Brain microvascular endothelial cell (primary cell): Measurements from ENCODE around the gene ARHGAP32.

Experiments
- DNase-seq: peaks from one replicate; pipeline ENCODE4 v3.0.0-alpha.2; 2020
- H3K27ac ChIP-seq: fragments of 250-450 bp; sonication (Bioruptor Pico); 2 replicates; pipeline ENCODE4 v1.5.1; 2020; ENCODE audit warnings: mild to moderate bottlenecking, moderate library complexity
- H3K27me3 ChIP-seq: fragments of 250-450 bp; sonication (Bioruptor Pico); replicated peaks from 2 replicates; pipeline ENCODE4 v1.5.1; 2020; ENCODE audit warnings: mild to moderate bottlenecking
- H3K36me3 ChIP-seq: fragments of 250-450 bp; sonication (Bioruptor Pico); replicated peaks from 2 replicates; pipeline ENCODE4 v1.5.1; 2020; ENCODE audit warnings: mild to moderate bottlenecking
- H3K4me3 ChIP-seq: 2 replicates; pipeline ENCODE4 v1.5.1; 2011; ENCODE audit warnings: low read depth, mild to moderate bottlenecking, control low read depth, low read length, moderate library complexity
- in situ Hi-C: cut with HindIII; loops from 2 replicates; pipeline ENCODE4 v1.10.0; 2017; ENCODE audit warnings: low sequenced_read_pairs, low pct_ligation_motif_present
- TF ChIP-seq, protein P1 (sequence below): IDR thresholded peaks from 2 replicates; pipeline ENCODE4 v1.5.1; 2011; ENCODE audit warnings: low read depth, mild to moderate bottlenecking, moderate library complexity, low read length, control low read depth, inconsistent platforms; ENCODE audit errors: missing control alignments

Gene ARHGAP32

DNA sequence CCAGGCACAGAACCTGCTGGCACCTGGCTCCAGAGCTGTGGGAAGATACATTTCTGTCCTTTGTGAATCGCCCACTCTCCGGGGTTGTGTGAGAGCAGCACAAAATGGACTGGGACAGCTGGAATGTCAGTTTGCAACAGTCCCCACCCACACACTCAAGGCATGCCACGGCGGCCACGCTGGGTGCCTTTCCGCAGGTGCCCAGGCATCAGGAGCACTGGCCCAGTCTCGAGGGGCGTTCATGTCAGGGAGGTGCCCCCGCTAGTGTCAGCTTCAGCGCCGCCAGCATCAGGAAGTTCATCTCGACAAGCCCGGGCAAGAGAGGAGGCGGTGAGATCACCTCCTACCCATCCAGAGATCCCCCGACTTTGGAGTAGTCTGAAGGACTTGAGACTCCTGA lies 251.5 kb downstream of the ARHGAP32 start:
- in situ Hi-C loops = no loop called here
- TF ChIP-seq, protein P1, sequence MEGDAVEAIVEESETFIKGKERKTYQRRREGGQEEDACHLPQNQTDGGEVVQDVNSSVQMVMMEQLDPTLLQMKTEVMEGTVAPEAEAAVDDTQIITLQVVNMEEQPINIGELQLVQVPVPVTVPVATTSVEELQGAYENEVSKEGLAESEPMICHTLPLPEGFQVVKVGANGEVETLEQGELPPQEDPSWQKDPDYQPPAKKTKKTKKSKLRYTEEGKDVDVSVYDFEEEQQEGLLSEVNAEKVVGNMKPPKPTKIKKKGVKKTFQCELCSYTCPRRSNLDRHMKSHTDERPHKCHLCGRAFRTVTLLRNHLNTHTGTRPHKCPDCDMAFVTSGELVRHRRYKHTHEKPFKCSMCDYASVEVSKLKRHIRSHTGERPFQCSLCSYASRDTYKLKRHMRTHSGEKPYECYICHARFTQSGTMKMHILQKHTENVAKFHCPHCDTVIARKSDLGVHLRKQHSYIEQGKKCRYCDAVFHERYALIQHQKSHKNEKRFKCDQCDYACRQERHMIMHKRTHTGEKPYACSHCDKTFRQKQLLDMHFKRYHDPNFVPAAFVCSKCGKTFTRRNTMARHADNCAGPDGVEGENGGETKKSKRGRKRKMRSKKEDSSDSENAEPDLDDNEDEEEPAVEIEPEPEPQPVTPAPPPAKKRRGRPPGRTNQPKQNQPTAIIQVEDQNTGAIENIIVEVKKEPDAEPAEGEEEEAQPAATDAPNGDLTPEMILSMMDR = no peak
- Histone ChIP-seq H3K27ac (no peak overlapping the region), H3K4me3 (no peak overlapping the region), H3K27me3 (no peaks in the 10 kb centered on the region), H3K36me3 (no peaks in the 10 kb centered on the region)
- no peak for DNase-seq

GRCh38 chr11:128940156-128940555 lies 252.0 kb downstream of the ARHGAP32 start:
- no peaks in the 10 kb centered on the region for H3K27me3 ChIP-seq
- no peaks in the 10 kb centered on the region for H3K36me3 ChIP-seq
- no peak overlapping the region for H3K27ac ChIP-seq
- H3K4me3 ChIP-seq = no peak overlapping the region
- TF ChIP-seq, protein P1 = no peak
- in situ Hi-C loops = no loop called here
- DNase-seq = no peak

DNA sequence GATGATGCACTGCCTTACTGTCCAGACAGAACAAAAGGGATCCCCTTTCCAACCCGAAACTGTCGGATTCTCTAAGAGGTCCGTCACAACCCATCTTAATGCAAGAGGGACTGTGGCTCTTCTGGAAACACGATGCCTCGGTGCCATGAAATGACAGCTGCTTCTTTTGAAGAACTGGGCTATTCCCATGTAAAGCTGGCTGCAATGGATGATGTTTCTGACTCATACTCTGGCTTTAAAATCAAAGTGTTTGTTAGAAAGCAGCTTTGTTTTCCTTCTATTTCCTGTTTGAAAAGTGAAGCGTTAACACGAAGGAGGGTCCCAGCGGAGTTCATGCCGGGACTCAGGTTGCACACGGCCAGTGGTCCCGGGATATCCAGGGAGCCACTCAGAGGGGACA lies 252.5 kb downstream of the ARHGAP32 start:
- no peaks in the 10 kb centered on the region for H3K27me3 ChIP-seq
- TF ChIP-seq, protein P1 = no peak
- no peak for DNase-seq
- no peaks in the 10 kb centered on the region for H3K36me3 ChIP-seq
- no peak overlapping the region for H3K4me3 ChIP-seq
- no peak overlapping the region for H3K27ac ChIP-seq
- in situ Hi-C loops = no loop called here

DNA sequence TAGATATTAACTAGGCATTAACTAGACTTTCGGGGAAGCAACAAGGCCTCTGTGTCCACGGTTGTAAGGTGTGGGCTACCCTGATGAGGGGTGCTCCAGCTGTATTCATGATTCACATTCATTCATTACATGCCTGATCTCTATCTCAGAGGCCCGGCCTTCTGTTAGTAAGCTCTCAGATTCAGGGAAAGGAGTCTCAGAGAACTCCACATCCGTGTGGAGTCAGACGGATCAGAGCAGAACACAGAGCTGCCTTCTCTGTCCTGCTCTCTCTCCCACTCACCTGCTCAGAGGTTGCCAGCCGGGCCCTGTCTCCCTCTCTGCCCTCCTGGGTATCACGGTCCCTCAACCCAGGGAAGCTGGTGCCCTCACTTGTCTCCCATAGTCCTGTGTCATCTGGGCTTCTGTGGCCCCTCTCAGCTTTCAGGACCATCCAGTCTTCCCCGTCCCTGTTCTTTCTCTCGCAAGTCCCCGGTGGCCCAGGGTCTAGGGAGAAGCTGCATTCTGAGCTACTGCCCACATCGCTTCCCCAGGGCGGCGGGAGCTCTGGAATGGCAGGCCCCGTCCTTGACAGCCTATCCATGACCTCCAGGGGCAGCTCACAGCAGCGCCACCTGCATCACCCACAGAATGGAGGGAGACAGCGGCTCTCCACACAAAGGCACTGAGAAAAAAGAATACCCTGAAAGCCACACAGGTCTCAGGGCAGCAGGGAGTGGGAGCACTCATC lies 253.8 kb downstream of the ARHGAP32 start:
- no peak overlapping the region for H3K4me3 ChIP-seq
- TF ChIP-seq, protein P1 = no peak
- DNase-seq = no peak
- H3K27me3 ChIP-seq = no peaks in the 10 kb centered on the region
- H3K36me3 ChIP-seq = no peaks in the 10 kb centered on the region
- no peak overlapping the region for H3K27ac ChIP-seq
- in situ Hi-C loops = no loop called here

GRCh38 chr11:128937480-128937879 lies 254.6 kb downstream of the ARHGAP32 start:
- no peak for DNase-seq
- in situ Hi-C loops = no loop called here
- TF ChIP-seq, protein P1 = no peak
- no peak overlapping the region for H3K4me3 ChIP-seq
- H3K27me3 ChIP-seq = no peaks in the 10 kb centered on the region
- H3K36me3 ChIP-seq = no peaks in the 10 kb centered on the region
- no peak overlapping the region for H3K27ac ChIP-seq
